ENCODE measurements around the gene CD69.

GRCh38 chr12:9781360-9781759, 20.7 kb upstream of the CD69 start:
- no peak for TF ChIP-seq EP300 (IDR thresholded peaks at IDR 0.05)
- TF ChIP-seq CTCF (IDR thresholded peaks at IDR 0.05) = no peak
- no peak for TF ChIP-seq POLR2A (IDR thresholded peaks at IDR 0.05)
